Adrenal gland (tissue), 12 donors: Measurements from ENCODE around the gene ADAMTS17. TPM values are rescaled to one million over a fixed set of nuclear protein-coding genes. Genes with fewer than 3 reads are reported as not detected.
"Not testable (repeated sequence)": the region's sequence is repeated elsewhere in the genome, so short reads cannot be mapped to it uniquely, and the experiment has no call there.

ENCODE experiments used
- DNase-seq, 7 donors: peaks; one replicate each; pipeline ENCODE4 v3.0.0-alpha.2; 2019 to 2020
- H3K27ac ChIP-seq, 5 donors: fragments of 200-600 bp; sonication (generic) in 4 of 5; 1 replicate in 3 of 5; 2 replicates in 2 of 5; pipeline versions ENCODE4 v1.5.1 to v1.8.0; 2016 to 2020; ENCODE audit warnings: mild to moderate bottlenecking in 1 of 5
- H3K27me3 ChIP-seq: fragments of 200-600 bp; 2 replicates; pipeline ENCODE4 v1.8.0; 2021
- H3K36me3 ChIP-seq, 2 donors: fragments of 200-600 bp; replicated peaks in 1 of 2; 1 replicate in 1 of 2; 2 replicates in 1 of 2; pipeline versions ENCODE4 v1.5.1 to v1.8.0; 2018 to 2022
- H3K4me1 ChIP-seq, 2 donors: fragments of 200-600 bp; replicated peaks in 1 of 2; 1 replicate in 1 of 2; 2 replicates in 1 of 2; pipeline versions ENCODE4 v1.5.1 to v1.8.0; 2018 to 2021
- H3K4me3 ChIP-seq, 4 donors: fragments of 200-600 bp; sonication (generic) in 3 of 4; one replicate each; pipeline ENCODE4 v1.5.1; 2016 to 2018
- H3K9me3 ChIP-seq, 3 donors: fragments of 200-600 bp; sonication (generic) in 1 of 3; replicated peaks in 1 of 3; 1 replicate in 2 of 3; 2 replicates in 1 of 3; pipeline versions ENCODE4 v1.5.1 to v1.8.0; 2016 to 2021
- CTCF ChIP-seq, 6 experiments: fragments of 450-650 bp in 4 of 6; fragments of 200-600 bp in 2 of 6; sonication (generic) in 1 of 6; IDR thresholded peaks; 1 replicate in 5 of 6; 2 replicates in 1 of 6; pipeline versions ENCODE4 v1.5.1 to v1.8.0; 2016 to 2021; ENCODE audit warnings: antibody characterized with exemption in 6 of 6, mild to moderate bottlenecking in 2 of 6, moderate library complexity in 1 of 6
- POLR2A ChIP-seq, 2 donors: fragments of 450-650 bp; IDR thresholded peaks; one replicate each; pipeline ENCODE4 v1.6.1; 2017; ENCODE audit warnings: antibody characterized with exemption in 2 of 2, mild to moderate bottlenecking in 2 of 2, moderate library complexity in 1 of 2
- whole genome bisulfite sequencing, 4 donors: extraction: QIAGEN DNeasy Blood & Tissue Kit in 2 of 4; methylation state at CpG; one replicate each; pipeline versions ENCODE4 v1.1.5 to v1.1.7; 2013 to 2017; 5-methylcytosine and 5-hydroxymethylcytosine counted together
- intact Hi-C, 2 donors: fragments of 100-400 bp; cut with DNase I; formaldehyde crosslinking; loops; one replicate each; pipeline versions ENCODE4 v1.14.1 to v1.15.0; 2022 to 2023
- polyA plus RNA-seq, 3 donors: library from polyadenylated mRNA; stranded (reverse); fragments of 200-250 nt in 2 of 3; fragments of 350-450 nt in 1 of 3; fragmentation: Illumina TruSeq in 1 of 3; extraction: RNeasy Lipid Tissue Mini Kit (QIAGEN cat#74804) in 1 of 3; gene quantifications; one replicate each; pipeline ENCODE4 v1.2.3, GENCODE V29; 2013 to 2014
- total RNA-seq, 9 donors: library from RNA; depleted of rRNA in 4 of 9; stranded (reverse); fragments of >200 nt in 4 of 9; fragments of 120-200 nt in 1 of 9; fragmentation: NEBNext Ultra II Directional in 1 of 9; extraction: Animal tissue kit (Norgen Biotek cat#: 25700) in 1 of 9; gene quantifications; one replicate each; pipeline versions ENCODE4 v1.1.0 to v1.2.4, GENCODE V29; 2013 to 2023
- donor health status: healthy with polysubstance abuse.
- donor health status: Bipolar disorder and iron deficiency.
- donor health status: DM: yes; HTN: yes; CAD: no.
- donor health status: DM: no; HTN: no; CAD: no.
- donor health status: DM: no; HTN: no; CAD: no.
- donor health status: DM: yes; HTN: yes; CAD: no.

Gene ADAMTS17
- total and polyA plus RNA-seq, 12 donors = 0.51 to 14.8 (median 2.9) TPM

DNA sequence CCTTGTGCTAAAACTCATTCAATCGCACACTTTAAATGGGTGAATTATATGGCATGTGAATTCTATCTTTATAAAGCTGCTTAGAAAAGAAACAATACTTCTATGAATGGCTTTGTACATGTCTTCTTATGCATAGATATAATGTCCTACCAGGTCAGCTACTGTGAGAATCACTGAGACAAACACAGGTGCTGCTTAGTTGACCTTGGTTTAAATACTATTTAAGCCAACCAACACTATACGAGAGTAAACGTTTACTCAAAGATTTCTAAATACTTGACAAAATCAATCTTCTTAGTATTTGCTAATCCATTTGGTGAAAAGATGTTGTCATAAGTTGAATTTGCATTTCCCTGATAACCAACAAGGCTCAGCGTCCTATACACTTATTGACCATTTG is 260.3 kb downstream of the ADAMTS17 start:
- TF ChIP-seq CTCF (IDR thresholded peaks at IDR 0.05) (no peak), POLR2A (IDR thresholded peaks at IDR 0.05) (no peak)
- Histone ChIP-seq H3K36me3 (no peaks in the 10 kb centered on the region), H3K4me3 (no peak overlapping the region), H3K9me3 (no peaks in the 10 kb centered on the region), H3K27ac (no peak overlapping the region), H3K4me1 (peaks cover 0 to 8% of the 10 kb centered on the region in 2 donors), H3K27me3 (no peaks in the 10 kb centered on the region)
- no peak for DNase-seq
- intact Hi-C loops = no loop called here
- WGBS, 4 donors = 89 to 93% (median 91%) methylated on average over 4 of the region's 4 CpGs

DNA sequence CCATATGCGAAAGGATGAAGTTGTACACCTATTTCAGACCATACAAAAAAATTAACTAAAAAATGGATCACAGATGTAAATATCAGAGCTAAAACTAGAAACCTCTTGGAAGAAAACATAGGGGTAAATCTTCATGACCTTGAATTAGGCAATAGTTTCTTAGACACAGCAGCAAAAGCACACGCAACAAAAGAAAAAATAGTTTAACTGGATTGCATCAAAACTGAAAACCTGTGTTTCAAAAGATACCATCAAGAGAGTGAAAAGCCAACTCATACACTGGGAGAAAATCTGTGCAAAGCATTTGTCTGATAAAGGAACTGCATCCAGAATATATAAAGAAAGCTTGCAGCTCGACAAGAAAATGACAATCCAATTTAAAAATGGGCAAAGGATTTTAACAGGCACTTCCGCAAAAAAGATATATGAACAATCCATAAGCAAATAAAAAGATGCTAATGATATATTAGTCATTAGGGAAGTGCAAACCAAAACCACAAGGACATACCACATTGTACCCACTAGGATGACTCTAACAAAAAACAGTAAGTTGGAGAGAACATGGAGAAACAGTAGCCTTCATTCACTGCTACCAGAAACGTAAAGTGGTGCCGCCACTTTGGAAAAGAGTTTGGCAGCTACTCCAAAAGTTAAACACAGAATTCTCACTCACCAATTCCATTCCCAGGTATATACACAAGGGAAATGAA is 263.1 kb downstream of the ADAMTS17 start:
- TF ChIP-seq CTCF (IDR thresholded peaks at IDR 0.05) (no peak), POLR2A (IDR thresholded peaks at IDR 0.05) (no peak)
- 78 to 86% (median 81%) methylated on average over 6 of the region's 6 CpGs for WGBS, 4 donors

GRCh38 chr15:100075229-100075628 is 266.5 kb downstream of the ADAMTS17 start:
- peaks cover 0 to 4% of the 10 kb centered on the region in 2 donors for H3K4me1 ChIP-seq
- no peaks in the 10 kb centered on the region for H3K27me3 ChIP-seq
- no peaks in the 10 kb centered on the region for H3K9me3 ChIP-seq
- DNase-seq = no peak
- TF ChIP-seq POLR2A (IDR thresholded peaks at IDR 0.05) = no peak
- TF ChIP-seq CTCF (IDR thresholded peaks at IDR 0.05) = no peak
- no peaks in the 10 kb centered on the region for H3K36me3 ChIP-seq
- no peak overlapping the region for H3K4me3 ChIP-seq
- intact Hi-C loops = no loop called here
- WGBS, 4 donors = 27 to 61% (median 43%) methylated on average over 1 of the region's 1 CpG
- H3K27ac ChIP-seq = no peak overlapping the region

More for the DNA sequence above, 263.1 kb downstream of the ADAMTS17 start:
- intact Hi-C loops = no loop called here
- Histone ChIP-seq H3K27ac (no peak overlapping the region), H3K27me3 (no peaks in the 10 kb centered on the region), H3K4me1 (peaks cover 0 to 12% of the 10 kb centered on the region in 2 donors), H3K9me3 (no peaks in the 10 kb centered on the region), H3K4me3 (no peak overlapping the region), H3K36me3 (no peaks in the 10 kb centered on the region)
- no peak for DNase-seq

- no peaks in the 10 kb centered on the region for H3K36me3 ChIP-seq
- no peak overlapping the region for H3K4me3 ChIP-seq
- no peak for TF ChIP-seq CTCF (IDR thresholded peaks at IDR 0.05)
- TF ChIP-seq POLR2A (IDR thresholded peaks at IDR 0.05) = no peak
- no peak for DNase-seq
- H3K27ac ChIP-seq = no peak overlapping the region
- H3K27me3 ChIP-seq = no peaks in the 10 kb centered on the region
- 96 to 98% (median 96%) methylated on average over 5 of the region's 5 CpGs for WGBS, 4 donors
- no peaks in the 10 kb centered on the region for H3K9me3 ChIP-seq
- intact Hi-C loops = no loop called here
- H3K4me1 ChIP-seq = peaks cover 0 to 4% of the 10 kb centered on the region in 2 donors
Observed at GRCh38 chr15:100073982-100074381, 267.8 kb downstream of the ADAMTS17 start.

GRCh38 chr15:100066521-100067280 is 275.1 kb downstream of the ADAMTS17 start:
- H3K27ac ChIP-seq, H3K4me1 ChIP-seq, H3K4me3 ChIP-seq, DNase-seq, H3K36me3 ChIP-seq, H3K27me3 ChIP-seq, intact Hi-C loops, H3K9me3 ChIP-seq: not testable (repeated sequence)
- 76 to 84% (median 79%) methylated on average over 9 to 10 of the region's 12 CpGs for WGBS, 4 donors
